K562 (cell line): ENCODE data around the gene MATK. TPM values are rescaled to one million over a fixed set of nuclear protein-coding genes. Genes with fewer than 3 reads are reported as not detected.

Experiments used
- CBX3 ChIP-seq, 2 experiments: IDR thresholded peaks; 1 replicate in 1 of 2; 2 replicates in 1 of 2; pipeline ENCODE4 v1.6.1; 2012; ENCODE audit warnings: inconsistent platforms in 2 of 2, low read length in 2 of 2, borderline replicate concordance in 1 of 2, control low read depth in 1 of 2
- FOXM1 ChIP-seq, 2 experiments: fragments of 450-650 bp in 1 of 2; sonication (generic) in 1 of 2; formaldehyde crosslinking in 1 of 2; IDR thresholded peaks; 2 replicates each; pipeline versions ENCODE4 v1.6.1 to v1.9.0; 2017 to 2022; ENCODE audit warnings: low read depth in 2 of 2, mild to moderate bottlenecking in 2 of 2, missing genetic modification reagents in 1 of 2, moderate library complexity in 1 of 2
- NFATC3 ChIP-seq: fragments of 450-650 bp; IDR thresholded peaks from 2 replicates; pipeline ENCODE4 v1.6.1; 2017; ENCODE audit warnings: mild to moderate bottlenecking
- NFIC ChIP-seq: fragments of 450-650 bp; IDR thresholded peaks from 2 replicates; pipeline ENCODE4 v1.6.1; 2017; ENCODE audit warnings: mild to moderate bottlenecking, inconsistent platforms
- TRIM24 ChIP-seq, 2 experiments: fragments of 450-650 bp; IDR thresholded peaks; 2 replicates each; pipeline ENCODE4 v1.6.1; 2016
- WHSC1 ChIP-seq: IDR thresholded peaks from one replicate; pipeline ENCODE4 v1.6.1; 2012; ENCODE audit warnings: low read length, control low read depth, inconsistent platforms
- polyA plus RNA-seq, 8 experiments: library from polyadenylated mRNA; depleted of rRNA in 4 of 8; stranded (reverse) in 5 of 8; unstranded in 3 of 8; fragments of >200 nt; fragmentation: Nextera tagmentation in 2 of 8; fragmentation: Illumina TruSeq in 1 of 8; extraction: Ambion mirVana in 2 of 8; extraction: Trizol in 1 of 8; gene quantifications; 2 replicates each; pipeline versions ENCODE4 v1.2.1 to v1.2.3, GENCODE V29; 2011 to 2014; ENCODE audit warnings: inconsistent platforms in 1 of 8, missing spikeins in 1 of 8
- total RNA-seq, 7 experiments: library from RNA; depleted of rRNA in 6 of 7; stranded (reverse); fragments of >200 nt in 6 of 7; fragmentation: Illumina TruSeq in 2 of 7; extraction: Trizol in 2 of 7; gene quantifications; 2 replicates each; pipeline versions ENCODE4 v1.2.1 to v1.2.3, GENCODE V29; 2011 to 2021; ENCODE audit warnings: low replicate concordance in 1 of 7
- TF ChIP-seq, protein P1 (sequence below): fragments of 250-450 bp; sonication (Bioruptor Pico); IDR thresholded peaks from 2 replicates; pipeline ENCODE4 v1.8.0; 2022; ENCODE audit warnings: inconsistent platforms, mild to moderate bottlenecking, moderate library complexity, borderline replicate concordance
- TF ChIP-seq, protein P2 (sequence below), 2 experiments: fragments of 450-650 bp; formaldehyde crosslinking in 1 of 2; IDR thresholded peaks; 2 replicates each; pipeline versions ENCODE4 v1.4.0 to v1.6.1; 2014 to 2020; ENCODE audit warnings: mild to moderate bottlenecking in 2 of 2, borderline replicate concordance in 1 of 2, low read depth in 1 of 2
- TF ChIP-seq, protein P3 (sequence below): fragments of 450-650 bp; IDR thresholded peaks from 2 replicates; pipeline ENCODE4 v1.6.1; 2017; ENCODE audit warnings: antibody characterized with exemption

Gene MATK
- total and polyA plus RNA-seq, 9 of the 15 experiments (the other 6 are each of a cell fraction or from before 2014, with no cell fraction given) = 0.08 to 41.5 (median 21.4) TPM

DNA sequence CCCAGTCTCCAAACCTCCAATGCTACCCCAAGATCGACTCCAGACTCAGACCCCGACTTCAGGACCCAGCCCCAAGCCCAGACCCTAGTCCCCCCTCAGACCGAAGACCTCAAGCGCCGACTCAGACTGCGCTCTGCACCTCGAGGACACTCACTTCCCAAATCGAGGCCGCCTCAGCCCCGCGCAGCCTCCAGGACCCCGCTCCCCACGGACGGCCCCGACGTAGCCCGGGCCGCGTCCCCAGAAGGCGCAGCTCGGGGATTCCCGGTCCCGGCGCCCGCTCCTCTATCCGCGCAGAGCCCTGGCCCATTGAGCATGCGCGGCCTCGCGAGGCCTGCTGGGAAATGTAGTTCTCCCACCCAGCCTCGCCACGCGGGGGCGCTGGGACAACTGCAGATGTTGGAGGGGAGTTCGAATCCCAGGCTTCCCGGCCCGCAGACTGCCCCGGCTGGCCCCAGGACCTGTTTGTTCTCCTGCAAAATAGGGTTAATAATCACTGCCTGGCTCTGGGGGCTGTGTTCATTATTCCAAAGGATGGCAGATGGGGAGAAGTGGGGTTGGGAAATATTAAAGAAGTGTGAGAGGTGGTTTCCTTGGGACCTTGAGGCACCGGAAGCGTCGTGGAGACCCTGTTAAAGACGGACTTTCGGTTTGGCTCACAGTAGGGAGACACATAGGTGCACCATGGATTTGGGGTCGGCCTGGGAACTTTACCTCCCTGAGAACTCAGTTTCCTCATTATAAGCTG lies 24.6 kb downstream of the MATK start, which contains the start of gene APBA3 (continued):
- TF ChIP-seq, protein P1, sequence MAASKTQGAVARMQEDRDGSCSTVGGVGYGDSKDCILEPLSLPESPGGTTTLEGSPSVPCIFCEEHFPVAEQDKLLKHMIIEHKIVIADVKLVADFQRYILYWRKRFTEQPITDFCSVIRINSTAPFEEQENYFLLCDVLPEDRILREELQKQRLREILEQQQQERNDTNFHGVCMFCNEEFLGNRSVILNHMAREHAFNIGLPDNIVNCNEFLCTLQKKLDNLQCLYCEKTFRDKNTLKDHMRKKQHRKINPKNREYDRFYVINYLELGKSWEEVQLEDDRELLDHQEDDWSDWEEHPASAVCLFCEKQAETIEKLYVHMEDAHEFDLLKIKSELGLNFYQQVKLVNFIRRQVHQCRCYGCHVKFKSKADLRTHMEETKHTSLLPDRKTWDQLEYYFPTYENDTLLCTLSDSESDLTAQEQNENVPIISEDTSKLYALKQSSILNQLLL (CRISPR knock-in tag) = no peak
- TF ChIP-seq CBX3 (IDR thresholded peaks at IDR 0.05; ENCODE audit: borderline replicate concordance in 1 of 2, low read length in 2 of 2) = peak in 1 of 2 experiments; percentile 69; a peak in 1 of 3 replicates
- peak; percentile 44; the same call in 1 of the 2 replicates for TF ChIP-seq NFIC
- peak; percentile 39; the same call in 1 of the 2 replicates for TF ChIP-seq FOXM1 (IDR thresholded peaks at IDR 0.05; ENCODE audit: low read depth)
- no peak for TF ChIP-seq FOXM1 (CRISPR knock-in tag; IDR thresholded peaks at IDR 0.05; ENCODE audit: low read depth)
- TF ChIP-seq, protein P2, sequence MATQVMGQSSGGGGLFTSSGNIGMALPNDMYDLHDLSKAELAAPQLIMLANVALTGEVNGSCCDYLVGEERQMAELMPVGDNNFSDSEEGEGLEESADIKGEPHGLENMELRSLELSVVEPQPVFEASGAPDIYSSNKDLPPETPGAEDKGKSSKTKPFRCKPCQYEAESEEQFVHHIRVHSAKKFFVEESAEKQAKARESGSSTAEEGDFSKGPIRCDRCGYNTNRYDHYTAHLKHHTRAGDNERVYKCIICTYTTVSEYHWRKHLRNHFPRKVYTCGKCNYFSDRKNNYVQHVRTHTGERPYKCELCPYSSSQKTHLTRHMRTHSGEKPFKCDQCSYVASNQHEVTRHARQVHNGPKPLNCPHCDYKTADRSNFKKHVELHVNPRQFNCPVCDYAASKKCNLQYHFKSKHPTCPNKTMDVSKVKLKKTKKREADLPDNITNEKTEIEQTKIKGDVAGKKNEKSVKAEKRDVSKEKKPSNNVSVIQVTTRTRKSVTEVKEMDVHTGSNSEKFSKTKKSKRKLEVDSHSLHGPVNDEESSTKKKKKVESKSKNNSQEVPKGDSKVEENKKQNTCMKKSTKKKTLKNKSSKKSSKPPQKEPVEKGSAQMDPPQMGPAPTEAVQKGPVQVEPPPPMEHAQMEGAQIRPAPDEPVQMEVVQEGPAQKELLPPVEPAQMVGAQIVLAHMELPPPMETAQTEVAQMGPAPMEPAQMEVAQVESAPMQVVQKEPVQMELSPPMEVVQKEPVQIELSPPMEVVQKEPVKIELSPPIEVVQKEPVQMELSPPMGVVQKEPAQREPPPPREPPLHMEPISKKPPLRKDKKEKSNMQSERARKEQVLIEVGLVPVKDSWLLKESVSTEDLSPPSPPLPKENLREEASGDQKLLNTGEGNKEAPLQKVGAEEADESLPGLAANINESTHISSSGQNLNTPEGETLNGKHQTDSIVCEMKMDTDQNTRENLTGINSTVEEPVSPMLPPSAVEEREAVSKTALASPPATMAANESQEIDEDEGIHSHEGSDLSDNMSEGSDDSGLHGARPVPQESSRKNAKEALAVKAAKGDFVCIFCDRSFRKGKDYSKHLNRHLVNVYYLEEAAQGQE (IDR thresholded peaks at IDR 0.05; ENCODE audit: borderline replicate concordance) = 0 out of 2 replicates have a peak, but pooled peaks have one; percentile 3
- TF ChIP-seq, protein P2 (CRISPR knock-in tag; IDR thresholded peaks at IDR 0.05; ENCODE audit: low read depth) = 0 out of 2 replicates have a peak, but pooled peaks have one; percentile 52
- peak in 1 of 2 experiments; percentile 95; a peak in 2 of 4 replicates for TF ChIP-seq TRIM24 (IDR thresholded peaks at IDR 0.05)
- TF ChIP-seq NFATC3 = peak; percentile 91
- TF ChIP-seq, protein P3, sequence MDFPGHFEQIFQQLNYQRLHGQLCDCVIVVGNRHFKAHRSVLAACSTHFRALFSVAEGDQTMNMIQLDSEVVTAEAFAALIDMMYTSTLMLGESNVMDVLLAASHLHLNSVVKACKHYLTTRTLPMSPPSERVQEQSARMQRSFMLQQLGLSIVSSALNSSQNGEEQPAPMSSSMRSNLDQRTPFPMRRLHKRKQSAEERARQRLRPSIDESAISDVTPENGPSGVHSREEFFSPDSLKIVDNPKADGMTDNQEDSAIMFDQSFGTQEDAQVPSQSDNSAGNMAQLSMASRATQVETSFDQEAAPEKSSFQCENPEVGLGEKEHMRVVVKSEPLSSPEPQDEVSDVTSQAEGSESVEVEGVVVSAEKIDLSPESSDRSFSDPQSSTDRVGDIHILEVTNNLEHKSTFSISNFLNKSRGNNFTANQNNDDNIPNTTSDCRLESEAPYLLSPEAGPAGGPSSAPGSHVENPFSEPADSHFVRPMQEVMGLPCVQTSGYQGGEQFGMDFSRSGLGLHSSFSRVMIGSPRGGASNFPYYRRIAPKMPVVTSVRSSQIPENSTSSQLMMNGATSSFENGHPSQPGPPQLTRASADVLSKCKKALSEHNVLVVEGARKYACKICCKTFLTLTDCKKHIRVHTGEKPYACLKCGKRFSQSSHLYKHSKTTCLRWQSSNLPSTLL = 0 out of 2 replicates have a peak, but pooled peaks have one; percentile 48
- TF ChIP-seq WHSC1 = no peak
